GM18519 (cell line): Measurements from ENCODE around the gene RRH.
"Not testable (repeated sequence)": the region's sequence is repeated elsewhere in the genome, so short reads cannot be mapped to it uniquely, and the experiment has no call there.

Source experiments
- ATAC-seq: cut with Tn5 transposase; IDR thresholded peaks from one replicate; pipeline ENCODE4 v1.9.1; 2021; ENCODE audit warnings: mild to moderate bottlenecking, moderate library complexity; ENCODE audit not compliant: unreplicated experiment, low FRiP score

Gene RRH

GRCh38 chr4:109827672-109828071 is at the start of gene RRH:
Gene RRH (plus strand): TSS chr4:109827972. CDS start chr4:109828028, 56 bp downstream.
- no peak for ATAC-seq

GRCh38 chr4:109782092-109782491 is 45.7 kb upstream of the RRH start:
- not testable (repeated sequence) for ATAC-seq

GRCh38 chr4:109786846-109787245 is 40.9 kb upstream of the RRH start:
- no peak for ATAC-seq

GRCh38 chr4:109787807-109788206 is 40.0 kb upstream of the RRH start:
- ATAC-seq = no peak

GRCh38 chr4:109795059-109795458 is 32.7 kb upstream of the RRH start:
- no peak for ATAC-seq

- no peak for ATAC-seq
Measured at GRCh38 chr4:109798866-109799265, 28.9 kb upstream of the RRH start.

- ATAC-seq = no peak
Measured at GRCh38 chr4:109801099-109801789, 26.5 kb upstream of the RRH start.

GRCh38 chr4:109801895-109802319 is 25.9 kb upstream of the RRH start, which contains the start of gene CFI:
Gene CFI (minus strand): TSS chr4:109801999. CDS start chr4:109801971, 28 bp downstream.
- ATAC-seq = no peak

- ATAC-seq = no peak
Measured at GRCh38 chr4:109803924-109804571, 23.7 kb upstream of the RRH start.

- no peak for ATAC-seq
Measured at GRCh38 chr4:109809655-109810054, 18.1 kb upstream of the RRH start.

- ATAC-seq = no peak
Measured at GRCh38 chr4:109810552-109811387, 17.0 kb upstream of the RRH start.

GRCh38 chr4:109811707-109812106 is 16.1 kb upstream of the RRH start:
- ATAC-seq = no peak

- peak; percentile 99 for ATAC-seq
Measured at GRCh38 chr4:109815151-109816081, 12.4 kb upstream of the RRH start, which contains the start of gene GAR1. Gene GAR1 (plus strand): TSS chr4:109815762. CDS start chr4:109816165, 403 bp downstream.

GRCh38 chr4:109816082-109816442 is 11.7 kb upstream of the RRH start:
- ATAC-seq = no peak

GRCh38 chr4:109816894-109817293 is 10.9 kb upstream of the RRH start:
- no peak for ATAC-seq

- no peak for ATAC-seq
Measured at GRCh38 chr4:109818268-109818667, 9.5 kb upstream of the RRH start.

- no peak for ATAC-seq
Measured at GRCh38 chr4:109820563-109820962, 7.2 kb upstream of the RRH start.

GRCh38 chr4:109821185-109821584 is 6.6 kb upstream of the RRH start:
- no peak for ATAC-seq

GRCh38 chr4:109826719-109827118 is 1.1 kb upstream of the RRH start:
- ATAC-seq = peak; percentile 48

GRCh38 chr4:109833756-109834155 is 6.0 kb downstream of the RRH start:
- ATAC-seq = no peak
